Measurements from ENCODE around the gene TPGS1. TPM values are rescaled to one million over a fixed set of nuclear protein-coding genes. Genes with fewer than 3 reads are reported as not detected.

Gene TPGS1
- total and polyA plus RNA-seq, 8 donors, result 3.5 to 18.2 (median 8.2) TPM

DNA sequence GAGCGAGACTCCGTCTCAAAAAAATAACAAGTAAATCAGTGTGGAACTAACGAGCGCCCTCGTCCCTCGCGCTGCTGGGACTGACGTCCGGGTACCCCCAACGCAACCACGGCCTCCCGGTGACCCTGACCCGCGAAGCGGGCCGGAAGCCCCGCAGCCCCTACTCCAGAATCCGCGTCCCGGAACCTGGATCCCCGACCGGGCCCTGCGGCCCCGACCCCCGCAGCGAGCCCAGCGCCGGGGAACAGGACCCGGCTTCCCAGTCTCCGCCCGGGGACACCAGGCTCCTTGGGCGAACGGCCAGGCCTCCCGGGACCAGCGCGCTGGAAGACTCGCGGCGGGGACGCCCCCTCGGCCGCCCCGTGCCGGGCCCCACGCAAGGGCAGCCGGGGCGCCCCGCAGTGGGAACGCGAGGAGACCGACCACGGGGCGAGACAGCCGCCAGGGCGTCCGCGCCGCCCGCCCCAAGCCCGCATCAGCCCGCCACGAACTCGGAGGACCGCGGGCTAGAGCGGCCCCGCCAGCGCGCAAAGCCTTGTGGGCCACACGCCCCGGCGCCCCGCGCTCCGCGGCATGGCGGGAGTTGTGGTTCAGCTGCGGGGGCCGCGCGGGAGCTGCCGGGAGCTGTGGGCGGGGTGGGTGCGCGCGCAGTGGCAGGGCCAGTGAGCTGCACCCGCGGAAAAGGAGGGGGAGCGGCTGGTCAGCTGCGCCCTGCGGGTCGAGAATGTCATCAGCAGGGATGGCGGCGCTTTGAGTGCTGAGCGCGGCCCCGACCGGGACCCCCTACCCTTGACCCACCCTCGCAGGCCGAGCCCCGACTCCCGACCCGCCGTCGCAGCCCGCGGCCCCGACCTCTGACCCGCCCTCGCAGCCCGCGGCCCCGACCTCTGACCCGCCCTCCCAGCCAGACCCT, 18.5 kb upstream of the TPGS1 start:
- TF ChIP-seq, protein P1, sequence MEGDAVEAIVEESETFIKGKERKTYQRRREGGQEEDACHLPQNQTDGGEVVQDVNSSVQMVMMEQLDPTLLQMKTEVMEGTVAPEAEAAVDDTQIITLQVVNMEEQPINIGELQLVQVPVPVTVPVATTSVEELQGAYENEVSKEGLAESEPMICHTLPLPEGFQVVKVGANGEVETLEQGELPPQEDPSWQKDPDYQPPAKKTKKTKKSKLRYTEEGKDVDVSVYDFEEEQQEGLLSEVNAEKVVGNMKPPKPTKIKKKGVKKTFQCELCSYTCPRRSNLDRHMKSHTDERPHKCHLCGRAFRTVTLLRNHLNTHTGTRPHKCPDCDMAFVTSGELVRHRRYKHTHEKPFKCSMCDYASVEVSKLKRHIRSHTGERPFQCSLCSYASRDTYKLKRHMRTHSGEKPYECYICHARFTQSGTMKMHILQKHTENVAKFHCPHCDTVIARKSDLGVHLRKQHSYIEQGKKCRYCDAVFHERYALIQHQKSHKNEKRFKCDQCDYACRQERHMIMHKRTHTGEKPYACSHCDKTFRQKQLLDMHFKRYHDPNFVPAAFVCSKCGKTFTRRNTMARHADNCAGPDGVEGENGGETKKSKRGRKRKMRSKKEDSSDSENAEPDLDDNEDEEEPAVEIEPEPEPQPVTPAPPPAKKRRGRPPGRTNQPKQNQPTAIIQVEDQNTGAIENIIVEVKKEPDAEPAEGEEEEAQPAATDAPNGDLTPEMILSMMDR (IDR thresholded peaks at IDR 0.05), result no peak
- H3K27ac ChIP-seq, result peak overlapping the region; percentile 91 to 94
- ATAC-seq, result peak; percentile 98
- H3K36me3 ChIP-seq, result no peaks in the 10 kb centered on the region
- H3K27me3 ChIP-seq, result peaks cover 0 to 34% of the 10 kb centered on the region in 2 donors
- peak; percentile 91 to 99 (median 96) for DNase-seq
- H3K4me3 ChIP-seq, result peak overlapping the region; percentile 87
- intact Hi-C loops (cut with DNase I), result no loop called here
- H3K9me3 ChIP-seq, result no peaks in the 10 kb centered on the region
- peaks cover 0 to 14% of the 10 kb centered on the region in 2 donors for H3K4me1 ChIP-seq

DNA sequence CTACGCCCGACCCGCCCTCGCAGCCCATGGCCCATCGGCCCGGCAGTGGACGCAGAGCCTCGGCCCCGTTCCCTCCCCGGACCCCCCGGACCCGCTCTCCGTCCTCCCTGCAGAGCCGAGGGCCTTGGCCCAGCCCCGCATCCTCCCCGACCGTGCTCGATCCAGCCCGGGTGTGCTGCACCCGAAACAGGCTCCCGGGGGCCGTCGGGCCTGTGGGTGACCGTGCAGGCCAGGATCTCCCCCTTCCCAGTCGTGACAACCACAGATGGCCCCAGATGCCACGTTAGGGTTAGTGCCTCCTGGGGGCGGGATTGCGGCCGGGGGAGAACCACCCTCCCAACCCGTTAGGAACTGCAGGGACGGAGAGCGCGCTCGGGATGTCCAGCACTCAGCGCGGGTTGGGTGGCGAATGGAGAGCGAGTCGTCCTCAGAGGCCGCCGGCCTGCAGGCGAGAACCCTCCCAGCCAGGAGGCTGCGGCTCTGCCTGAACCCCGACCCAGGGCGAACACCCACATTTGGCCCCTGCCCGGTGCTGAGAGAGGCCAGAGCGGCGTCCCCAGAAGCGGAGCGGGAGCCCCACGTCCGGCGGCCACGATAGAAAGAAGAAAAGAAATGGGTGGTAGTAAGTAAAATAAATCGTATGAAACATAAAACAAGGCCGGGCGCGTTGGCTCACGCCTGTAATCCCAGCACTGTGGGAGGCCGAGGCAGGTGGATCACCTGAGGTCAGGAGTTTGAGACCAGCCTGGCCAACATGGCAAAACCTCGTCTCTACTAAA, 17.7 kb upstream of the TPGS1 start:
- TF ChIP-seq, protein P1 (IDR thresholded peaks at IDR 0.05), result no peak
- Histone ChIP-seq H3K4me3 (peak overlapping the region; percentile 87), H3K36me3 (no peaks in the 10 kb centered on the region), H3K27me3 (peaks cover 0 to 32% of the 10 kb centered on the region in 2 donors), H3K27ac (peak overlapping the region; percentile 91 to 94), H3K9me3 (no peaks in the 10 kb centered on the region), H3K4me1 (peaks cover 0 to 18% of the 10 kb centered on the region in 2 donors)
- intact Hi-C loops (cut with DNase I), result no loop called here
- peak; percentile 43 for ATAC-seq
- peak in 1 of 4 donors; percentile 25 for DNase-seq

DNA sequence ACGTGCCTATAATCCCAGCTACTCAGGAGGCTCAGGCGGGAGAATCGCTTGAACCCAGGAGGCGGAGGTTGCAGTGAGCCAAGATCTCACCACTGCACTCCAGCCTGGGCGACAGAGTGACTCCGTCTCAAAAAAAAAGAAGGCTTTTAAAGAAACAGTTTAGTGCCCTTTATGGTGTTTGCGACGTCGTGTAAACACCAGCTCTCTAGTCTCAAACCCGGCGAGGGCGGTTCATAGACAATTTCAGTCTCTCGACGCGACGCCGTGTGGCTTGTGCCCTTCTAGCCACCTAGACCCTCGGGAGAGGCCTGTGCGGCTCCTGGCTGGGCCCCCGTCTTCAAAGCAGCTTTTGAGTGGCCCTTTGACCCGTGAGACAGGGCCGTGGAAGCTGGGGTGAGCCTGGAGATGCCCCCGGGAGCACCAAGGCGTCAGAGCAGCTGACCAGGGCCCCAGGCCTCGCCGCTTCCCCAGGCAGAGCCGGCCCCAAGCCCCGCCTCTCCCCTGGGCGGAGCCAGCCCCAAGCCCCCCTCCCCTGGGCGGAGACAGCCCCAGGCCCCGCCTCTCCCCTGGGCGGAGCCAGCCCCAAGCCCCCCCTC, 16.1 kb upstream of the TPGS1 start:
- intact Hi-C loops (cut with DNase I), result no loop called here
- ATAC-seq, result no peak

DNA sequence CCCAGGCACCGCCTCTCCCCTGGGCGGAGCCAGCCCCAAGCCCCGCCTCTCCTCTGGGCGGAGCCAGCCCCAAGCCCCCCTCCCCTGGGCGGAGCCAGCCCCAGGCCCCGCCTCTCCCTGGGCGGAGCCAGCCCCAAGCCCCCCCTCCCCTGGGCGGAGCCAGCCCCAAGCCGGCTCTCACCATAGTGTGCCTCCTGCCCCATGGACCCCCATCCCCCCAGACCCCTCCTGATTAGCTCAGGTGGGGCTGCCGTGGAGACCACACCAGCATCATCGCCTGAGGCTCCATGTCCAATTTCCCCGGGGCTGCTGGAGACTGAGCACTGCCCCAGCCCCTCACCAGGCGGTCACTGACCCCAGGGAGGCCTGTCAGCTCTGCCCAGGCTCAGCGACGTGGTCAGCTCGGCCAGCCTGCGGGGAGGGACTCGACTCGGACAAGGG, 15.2 kb upstream of the TPGS1 start:
- Histone ChIP-seq H3K36me3 (no peaks in the 10 kb centered on the region), H3K4me1 (peaks cover 0 to 18% of the 10 kb centered on the region in 2 donors), H3K4me3 (no peak overlapping the region), H3K27me3 (peaks cover 10 to 27% of the 10 kb centered on the region in 2 donors), H3K27ac (no peak overlapping the region), H3K9me3 (no peaks in the 10 kb centered on the region)
- ATAC-seq (no peak), DNase-seq (peak in 1 of 4 donors; percentile 70)
- intact Hi-C loops (cut with DNase I), result no loop called here
- TF ChIP-seq, protein P1 (IDR thresholded peaks at IDR 0.05), result no peak

More for the DNA sequence above, 16.1 kb upstream of the TPGS1 start:
- Histone ChIP-seq H3K36me3 (no peaks in the 10 kb centered on the region), H3K4me3 (no peak overlapping the region), H3K27ac (no peak overlapping the region), H3K27me3 (peaks cover 9 to 32% of the 10 kb centered on the region in 2 donors), H3K9me3 (no peaks in the 10 kb centered on the region), H3K4me1 (peaks cover 0 to 18% of the 10 kb centered on the region in 2 donors)
- DNase-seq, result peak in 1 of 4 donors; percentile 70
- TF ChIP-seq, protein P1 (IDR thresholded peaks at IDR 0.05), result no peak

All from left lung (tissue), 10 donors.